Spleen (tissue), 11 donors: ENCODE results near the gene PLCH1. TPM values are rescaled to one million over a fixed set of nuclear protein-coding genes. Genes with fewer than 3 reads are reported as not detected.

ENCODE experiments used
- DNase-seq: peaks from one replicate; pipeline ENCODE4 v3.0.0-alpha.2; 2020
- H3K27ac ChIP-seq, 8 donors: fragments of 200-600 bp; sonication (generic) in 7 of 8; 1 replicate in 4 of 8; 2 replicates in 4 of 8; pipeline versions ENCODE4 v1.5.0 to v1.8.0; 2016 to 2021; ENCODE audit warnings: inconsistent platforms in 4 of 8, mild to moderate bottlenecking in 4 of 8, moderate library complexity in 1 of 8
- H3K27me3 ChIP-seq, 7 donors: fragments of 200-600 bp; sonication (generic) in 6 of 7; replicated peaks in 1 of 7; 1 replicate in 4 of 7; 2 replicates in 3 of 7; pipeline versions ENCODE4 v1.5.0 to v1.8.0; 2016 to 2021; ENCODE audit warnings: inconsistent platforms in 3 of 7, mild to moderate bottlenecking in 1 of 7
- H3K36me3 ChIP-seq, 6 donors: fragments of 200-600 bp; sonication (generic) in 5 of 6; 1 replicate in 4 of 6; 2 replicates in 2 of 6; pipeline versions ENCODE4 v1.5.0 to v1.8.0; 2016 to 2021; ENCODE audit warnings: inconsistent platforms in 2 of 6
- H3K4me1 ChIP-seq, 6 donors: fragments of 200-600 bp; sonication (generic) in 5 of 6; 1 replicate in 3 of 6; 2 replicates in 3 of 6; pipeline versions ENCODE4 v1.5.0 to v1.8.0; 2016 to 2021; ENCODE audit warnings: inconsistent platforms in 3 of 6
- H3K4me3 ChIP-seq, 8 donors: fragments of 200-600 bp; sonication (generic) in 7 of 8; 1 replicate in 4 of 8; 2 replicates in 4 of 8; pipeline versions ENCODE4 v1.5.0 to v1.8.0; 2016 to 2021; ENCODE audit warnings: inconsistent platforms in 4 of 8, mild to moderate bottlenecking in 4 of 8, moderate library complexity in 2 of 8
- H3K9me3 ChIP-seq, 8 donors: fragments of 200-600 bp; sonication (generic) in 7 of 8; 1 replicate in 4 of 8; 2 replicates in 4 of 8; pipeline versions ENCODE4 v1.5.0 to v1.8.0; 2016 to 2021; ENCODE audit warnings: inconsistent platforms in 4 of 8
- POLR2A ChIP-seq, 3 donors: fragments of 450-650 bp; IDR thresholded peaks; one replicate each; pipeline ENCODE4 v1.5.1; 2017; ENCODE audit warnings: antibody characterized with exemption in 3 of 3, mild to moderate bottlenecking in 1 of 3
- POLR2AphosphoS5 ChIP-seq, 3 donors: sonication (generic); formaldehyde crosslinking; IDR thresholded peaks; one replicate each; pipeline ENCODE4 v1.5.1; 2017; ENCODE audit warnings: antibody characterized with exemption in 3 of 3
- WGBS, 5 donors: extraction: QIAGEN DNeasy Blood & Tissue Kit in 3 of 5; methylation state at CpG; one replicate each; pipeline versions ENCODE4 v1.1.5 to v1.1.7; 2013 to 2018; 5-methylcytosine and 5-hydroxymethylcytosine counted together
- intact Hi-C: fragments of 100-400 bp; cut with DNase I; formaldehyde crosslinking; loops from one replicate; pipeline ENCODE4 v1.15.0; 2023; ENCODE audit warnings: low total_unique reads
- polyA plus RNA-seq, 3 donors: library from polyadenylated mRNA; stranded (reverse); fragments of 200-250 nt; gene quantifications; one replicate each; pipeline ENCODE4 v1.2.1, GENCODE V29; 2013
- total RNA-seq, 7 donors: library from RNA; depleted of rRNA in 3 of 7; stranded (reverse); fragments of >200 nt in 3 of 7; fragmentation: NEBNext Ultra II Directional in 4 of 7; extraction: Animal tissue kit (Norgen Biotek cat#: 25700) in 4 of 7; gene quantifications; one replicate each; pipeline versions ENCODE4 v1.1.0 to v1.2.1, GENCODE V29; 2016 to 2021
- TF ChIP-seq, protein P1 (sequence below), 11 experiments: fragments of 200-600 bp in 7 of 11; fragments of 450-650 bp in 4 of 11; sonication (generic) in 4 of 11; IDR thresholded peaks in 8 of 11; conservative IDR thresholded peaks in 3 of 11; 1 replicate in 7 of 11; 2 replicates in 4 of 11; pipeline versions ENCODE4 v1.4.0 to v1.8.0; 2016 to 2021; ENCODE audit warnings: antibody characterized with exemption in 11 of 11, inconsistent platforms in 4 of 11, mild to moderate bottlenecking in 1 of 11
- donor health status: healthy with polysubstance abuse.
- donor health status: DM: no; HTN: no; CAD: no; lungs with moderate emphysema.
- donor health status: DM: no; HTN: no; CAD: no.
- donor health status: Bipolar disorder and iron deficiency.
- donor health status: healthy.
- donor health status: DM: no; HTN: no; CAD: no.
- donor health status: DM: yes; HTN: yes; CAD: no.

The PLCH1 gene
- total and polyA plus RNA-seq, 10 donors, result 0.02 to 0.37 (median 0.13) TPM; not detected in 1

DNA sequence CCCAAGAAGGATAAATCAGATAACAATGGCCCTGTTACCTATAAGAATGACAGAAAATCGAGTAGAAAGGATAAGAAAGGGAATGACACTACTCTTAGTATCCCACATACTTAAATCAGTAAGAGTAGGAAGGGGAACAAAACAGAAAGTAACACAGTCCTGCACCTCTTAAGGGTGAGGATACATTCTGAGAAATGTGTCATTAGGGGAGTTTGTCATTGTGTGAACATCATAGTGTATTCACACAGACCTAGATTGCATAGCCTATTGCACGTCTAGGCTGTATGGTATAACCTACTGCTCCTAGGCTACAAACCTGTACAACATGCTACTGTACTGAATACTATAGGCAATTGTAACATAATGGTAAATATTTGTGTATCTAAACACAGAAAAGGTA is 142.6 kb downstream of the PLCH1 start:
- Histone ChIP-seq H3K27me3 (no peaks in the 10 kb centered on the region), H3K36me3 (no peaks in the 10 kb centered on the region), H3K9me3 (no peaks in the 10 kb centered on the region), H3K4me1 (no peaks in the 10 kb centered on the region), H3K27ac (no peak overlapping the region), H3K4me3 (no peak overlapping the region)
- WGBS, 5 donors, result 27 to 64% (median 38%) methylated on average over 2 of the region's 2 CpGs
- TF ChIP-seq, protein P1, sequence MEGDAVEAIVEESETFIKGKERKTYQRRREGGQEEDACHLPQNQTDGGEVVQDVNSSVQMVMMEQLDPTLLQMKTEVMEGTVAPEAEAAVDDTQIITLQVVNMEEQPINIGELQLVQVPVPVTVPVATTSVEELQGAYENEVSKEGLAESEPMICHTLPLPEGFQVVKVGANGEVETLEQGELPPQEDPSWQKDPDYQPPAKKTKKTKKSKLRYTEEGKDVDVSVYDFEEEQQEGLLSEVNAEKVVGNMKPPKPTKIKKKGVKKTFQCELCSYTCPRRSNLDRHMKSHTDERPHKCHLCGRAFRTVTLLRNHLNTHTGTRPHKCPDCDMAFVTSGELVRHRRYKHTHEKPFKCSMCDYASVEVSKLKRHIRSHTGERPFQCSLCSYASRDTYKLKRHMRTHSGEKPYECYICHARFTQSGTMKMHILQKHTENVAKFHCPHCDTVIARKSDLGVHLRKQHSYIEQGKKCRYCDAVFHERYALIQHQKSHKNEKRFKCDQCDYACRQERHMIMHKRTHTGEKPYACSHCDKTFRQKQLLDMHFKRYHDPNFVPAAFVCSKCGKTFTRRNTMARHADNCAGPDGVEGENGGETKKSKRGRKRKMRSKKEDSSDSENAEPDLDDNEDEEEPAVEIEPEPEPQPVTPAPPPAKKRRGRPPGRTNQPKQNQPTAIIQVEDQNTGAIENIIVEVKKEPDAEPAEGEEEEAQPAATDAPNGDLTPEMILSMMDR (IDR thresholded peaks at IDR 0.05 in 8 of 11, conservative IDR thresholded peaks at IDR 0.05 in 3 of 11), result no peak
- TF ChIP-seq POLR2AphosphoS5 (IDR thresholded peaks at IDR 0.05), result no peak
- no peak for TF ChIP-seq POLR2A (IDR thresholded peaks at IDR 0.05)
- intact Hi-C loops, result no loop called here
- no peak for DNase-seq

DNA sequence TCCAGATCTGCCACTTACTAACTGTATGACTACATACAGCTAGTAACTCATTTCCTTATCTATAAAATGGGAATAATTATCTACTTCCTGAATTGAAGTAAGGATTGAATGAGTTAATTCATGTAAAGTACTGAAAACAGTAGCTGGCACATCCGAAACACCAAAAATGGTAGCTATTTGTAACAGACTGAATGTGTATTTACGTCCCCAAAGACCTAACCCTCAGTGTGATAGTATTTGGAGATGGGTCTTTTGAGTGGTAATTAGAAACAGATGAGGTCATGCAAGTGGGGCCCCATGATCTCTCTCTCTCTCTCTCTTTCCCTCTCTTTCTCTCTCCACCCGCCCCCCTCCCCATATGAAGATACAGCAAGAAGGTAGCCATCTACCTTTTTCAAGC is 146.2 kb downstream of the PLCH1 start:
- TF ChIP-seq POLR2AphosphoS5 (IDR thresholded peaks at IDR 0.05) (no peak), POLR2A (IDR thresholded peaks at IDR 0.05) (no peak)
- TF ChIP-seq, protein P1 (IDR thresholded peaks at IDR 0.05 in 8 of 11, conservative IDR thresholded peaks at IDR 0.05 in 3 of 11), result no peak
- Histone ChIP-seq H3K4me3 (no peak overlapping the region), H3K9me3 (no peaks in the 10 kb centered on the region), H3K27ac (no peak overlapping the region), H3K4me1 (no peaks in the 10 kb centered on the region), H3K36me3 (no peaks in the 10 kb centered on the region), H3K27me3 (no peaks in the 10 kb centered on the region)
- intact Hi-C loops, result no loop called here
- no peak for DNase-seq
- WGBS, 5 donors, result 81 to 96% (median 85%) methylated on average over 3 of the region's 3 CpGs

GRCh38 chr3:155596615-155597014 is 148.3 kb downstream of the PLCH1 start:
- no peaks in the 10 kb centered on the region for H3K36me3 ChIP-seq
- no peaks in the 10 kb centered on the region for H3K27me3 ChIP-seq
- DNase-seq, result no peak
- no peak overlapping the region for H3K4me3 ChIP-seq
- no peak for TF ChIP-seq POLR2A (IDR thresholded peaks at IDR 0.05)
- no peak for TF ChIP-seq POLR2AphosphoS5 (IDR thresholded peaks at IDR 0.05)
- TF ChIP-seq, protein P1 (IDR thresholded peaks at IDR 0.05 in 8 of 11, conservative IDR thresholded peaks at IDR 0.05 in 3 of 11), result no peak
- no peaks in the 10 kb centered on the region for H3K4me1 ChIP-seq
- intact Hi-C loops, result no loop called here
- H3K9me3 ChIP-seq, result no peaks in the 10 kb centered on the region
- H3K27ac ChIP-seq, result no peak overlapping the region

GRCh38 chr3:155595371-155595770 is 149.5 kb downstream of the PLCH1 start:
- Histone ChIP-seq H3K4me1 (no peaks in the 10 kb centered on the region), H3K27ac (no peak overlapping the region), H3K9me3 (no peaks in the 10 kb centered on the region), H3K4me3 (no peak overlapping the region), H3K27me3 (no peaks in the 10 kb centered on the region), H3K36me3 (no peaks in the 10 kb centered on the region)
- intact Hi-C loops, result no loop called here
- no peak for TF ChIP-seq POLR2AphosphoS5 (IDR thresholded peaks at IDR 0.05)
- no peak for TF ChIP-seq POLR2A (IDR thresholded peaks at IDR 0.05)
- TF ChIP-seq, protein P1 (IDR thresholded peaks at IDR 0.05 in 8 of 11, conservative IDR thresholded peaks at IDR 0.05 in 3 of 11), result no peak
- DNase-seq, result no peak
